Renal cortex interstitium (tissue), 11 donors: Measurements from ENCODE around the gene CPB2. TPM values are rescaled to one million over a fixed set of nuclear protein-coding genes. Genes with fewer than 3 reads are reported as not detected.

Source experiments
- DNase-seq, 11 donors: peaks; one replicate each; pipeline ENCODE4 v3.0.0-alpha.2; 2013; ENCODE audit warnings: low read depth in 9 of 11, low spot score in 4 of 11; ENCODE audit errors: extremely low read depth in 1 of 11
- polyA plus RNA-seq, 3 donors: library from polyadenylated mRNA; unstranded; fragments of 120-200 nt; gene quantifications; one replicate each; pipeline ENCODE4 v1.2.1, GENCODE V29; 2013; ENCODE audit not compliant: insufficient read length in 3 of 3

The CPB2 gene
- polyA plus RNA-seq, 3 donors: 0.14 to 0.23 (median 0.15) TPM

- DNase-seq: no peak
These were observed 82.4 kb downstream of the CPB2 start for GRCh38 chr13:46022481-46022880.

DNA sequence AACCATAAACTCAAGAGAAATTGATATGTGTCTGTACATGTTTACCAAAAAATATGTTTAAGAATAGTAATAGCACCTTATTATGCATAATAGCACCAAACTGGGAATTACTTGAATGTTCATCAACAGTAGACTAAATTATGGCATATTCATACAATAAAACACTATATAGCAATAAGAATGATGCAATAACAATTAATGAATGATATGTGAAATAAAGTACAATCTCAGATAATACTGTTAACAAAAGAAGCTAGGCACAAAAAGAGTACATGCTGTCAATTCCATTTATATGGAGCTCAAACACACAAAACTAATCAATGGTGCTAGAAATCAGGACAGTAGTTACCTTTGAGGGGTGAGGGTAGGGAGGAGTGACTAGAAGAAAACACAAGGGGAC, 88.6 kb downstream of the CPB2 start:
- no peak for DNase-seq

DNA sequence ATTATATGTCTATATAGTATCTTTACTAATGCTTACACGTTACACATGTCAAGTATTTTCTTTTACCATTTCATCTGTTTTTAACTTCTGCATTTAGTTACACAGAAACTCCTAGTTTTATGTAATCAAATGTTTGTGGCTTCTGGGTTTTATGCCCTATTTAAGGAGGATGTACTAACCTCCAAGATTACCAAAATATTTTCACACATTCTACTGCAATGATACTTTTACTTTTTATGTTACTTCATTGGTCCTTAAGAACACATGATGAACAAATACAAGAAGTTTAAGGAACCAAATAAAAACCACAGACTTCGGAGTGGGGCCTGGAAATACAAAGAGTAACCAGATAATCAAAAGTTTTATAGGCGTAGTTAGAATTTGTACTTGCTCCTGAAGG, 89.5 kb downstream of the CPB2 start:
- no peak for DNase-seq

GRCh38 chr13:46012404-46012803, 92.4 kb downstream of the CPB2 start:
- no peak for DNase-seq

- DNase-seq: peak in 2 of 11 donors; percentile 5
These were observed 94.7 kb downstream of the CPB2 start for GRCh38 chr13:46010148-46010547.

- no peak for DNase-seq
These were observed 96.2 kb downstream of the CPB2 start for GRCh38 chr13:46008631-46009030.

GRCh38 chr13:46006688-46007452, 98.0 kb downstream of the CPB2 start:
- DNase-seq: no peak

DNA sequence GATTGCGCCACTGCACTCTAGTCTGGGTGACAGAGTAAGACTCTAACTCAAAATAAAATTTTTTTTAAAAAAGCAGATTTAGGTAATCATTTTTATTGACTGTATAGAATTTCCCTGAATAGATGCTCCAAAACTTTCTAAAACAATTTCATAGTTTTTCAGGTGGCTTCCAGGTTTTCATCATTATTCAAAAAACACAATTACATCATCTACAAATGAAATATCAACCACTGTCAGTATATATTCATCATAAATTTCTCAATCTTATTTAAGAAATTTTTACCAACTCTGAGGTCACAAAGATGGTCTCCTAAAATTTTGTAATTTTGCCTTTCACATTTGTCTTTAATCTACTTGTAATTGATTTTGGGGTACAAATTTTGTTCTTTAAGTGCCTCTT, 100.3 kb downstream of the CPB2 start:
- no peak for DNase-seq

Other genes starting within 250 kb of the CPB2 start
- gene ZC3H13, start 52.3 kb downstream of the CPB2 start, polyA plus RNA-seq: 10 to 100 TPM; 64.1 to 80.8 (median 71.3) TPM
- 10 to 100 TPM in 1 of 3 donors, 1 to 10 TPM in 2; 8.7 to 11.5 (median 9.7) TPM for gene LCP1, start 77.1 kb upstream of the CPB2 start, polyA plus RNA-seq
- gene LRRC63, start 106.9 kb upstream of the CPB2 start, polyA plus RNA-seq: under 1 TPM in 2 of 3 donors, not detected in 1; 0.14 to 0.18 TPM